Erythroblast (primary cell): ENCODE data around the gene TGFA.

Experiments used
- DNase-seq, 2 experiments: peaks; one replicate each; lab custom pipeline; 2025; lab: John Stamatoyannopoulos, UW
- GATA1 ChIP-seq: IDR thresholded peaks from 2 replicates; pipeline ENCODE4 v1.6.1; 2011; ENCODE audit warnings: low read depth, mild to moderate bottlenecking, control low read depth, low read length, moderate library complexity
- POLR2A ChIP-seq: IDR thresholded peaks from 2 replicates; pipeline ENCODE4 v1.6.1; 2011; ENCODE audit warnings: mild to moderate bottlenecking, low read length

TGFA gene

DNA sequence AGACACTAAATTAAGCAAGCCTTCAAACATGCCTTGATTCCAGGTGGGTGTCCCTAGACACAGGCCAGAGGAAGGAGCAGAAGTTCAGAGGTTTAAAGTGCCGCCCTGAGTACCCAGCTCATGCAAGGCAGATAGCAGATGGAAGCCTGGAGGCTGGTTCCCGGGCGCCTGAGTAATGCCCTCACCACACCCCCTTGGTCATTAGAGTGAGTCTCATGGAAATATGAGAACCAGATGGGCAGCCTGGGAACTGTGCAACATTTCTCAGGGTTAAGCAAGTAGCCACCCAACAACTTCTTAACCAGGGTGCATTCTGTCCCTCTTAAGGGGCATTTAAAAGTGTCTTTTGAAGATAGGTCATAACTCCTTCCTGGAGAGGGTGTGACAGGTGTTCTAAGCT, 44.1 kb downstream of the TGFA start:
- no peak for DNase-seq

DNA sequence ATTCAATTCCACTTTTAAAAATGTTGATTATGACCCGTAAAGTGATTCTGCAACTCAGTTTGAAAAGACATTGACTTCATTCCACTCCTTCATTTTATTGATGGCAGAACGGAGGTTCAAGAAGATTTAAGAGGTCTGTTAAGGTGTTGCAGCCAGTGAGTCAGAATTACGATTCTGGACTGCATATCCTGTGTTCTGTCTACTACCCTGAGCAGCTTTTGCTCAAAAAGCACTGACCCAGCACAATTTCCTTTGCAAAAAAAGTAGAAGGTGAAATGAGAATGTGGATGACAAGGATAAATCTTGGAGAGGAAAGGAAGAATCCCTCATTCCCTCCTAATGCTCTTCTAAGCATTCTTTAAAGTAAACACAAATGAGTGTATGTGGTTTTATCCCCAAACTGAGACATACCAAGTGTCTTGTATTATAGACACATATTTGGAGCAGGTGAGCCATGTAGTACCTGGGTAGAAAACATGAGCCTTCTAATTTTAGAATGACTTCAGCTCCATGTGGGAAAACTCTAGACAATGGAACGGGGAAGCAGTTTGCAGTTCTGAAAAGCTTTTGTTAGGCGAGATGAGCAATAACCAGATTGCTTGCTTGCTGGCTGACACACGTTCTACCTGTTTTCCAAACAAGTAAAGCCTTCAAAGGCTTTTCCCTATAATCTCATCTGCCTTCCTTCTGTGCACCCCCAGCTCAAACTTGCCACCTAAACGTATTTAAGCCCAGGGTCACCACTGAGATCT, 44.7 kb downstream of the TGFA start:
- no peak for TF ChIP-seq GATA1
- TF ChIP-seq POLR2A = no peak
- DNase-seq = no peak

More for the DNA sequence above, 44.1 kb downstream of the TGFA start:
- TF ChIP-seq POLR2A (no peak), GATA1 (no peak)

DNA sequence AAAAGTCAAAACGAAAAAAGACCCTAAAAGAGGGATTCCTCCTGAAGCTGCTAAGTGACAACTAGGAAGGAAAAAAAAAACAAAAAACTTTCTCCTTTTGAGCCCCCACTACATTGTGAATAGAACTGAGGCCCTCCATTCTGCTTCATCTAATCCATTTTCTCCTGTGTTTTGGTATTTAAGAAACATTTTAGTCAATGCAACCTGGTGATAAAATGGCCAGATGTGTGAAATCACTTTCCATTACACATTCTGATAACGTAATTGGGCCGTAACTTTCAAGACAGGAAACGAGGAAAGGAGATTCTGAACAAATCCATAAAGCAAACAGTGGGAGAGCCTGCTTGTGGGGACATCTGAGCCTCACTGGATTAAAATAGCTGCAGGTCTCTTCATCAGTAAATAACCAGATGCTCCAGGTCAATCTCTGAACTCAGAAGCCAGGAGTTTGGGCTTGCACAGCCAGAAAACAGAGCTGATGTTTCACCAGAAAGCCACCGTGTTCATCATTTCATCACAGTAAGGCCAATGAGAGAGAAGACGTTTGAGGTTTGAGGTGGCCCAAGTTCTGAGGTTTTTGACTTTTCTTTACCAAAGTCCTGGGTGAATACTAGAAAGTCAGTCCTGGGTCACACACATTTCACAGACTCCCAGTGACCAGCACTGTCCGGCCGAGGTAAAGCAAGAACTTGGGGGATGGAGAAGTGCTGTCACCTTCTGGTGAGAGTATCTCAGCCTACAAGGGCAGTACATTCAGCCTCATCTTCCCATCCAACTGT, 47.8 kb downstream of the TGFA start:
- TF ChIP-seq POLR2A (no peak), GATA1 (no peak)
- DNase-seq = no peak

GRCh38 chr2:70504750-70505149, 48.9 kb downstream of the TGFA start:
- no peak for DNase-seq
- TF ChIP-seq GATA1 (no peak), POLR2A (no peak)

DNA sequence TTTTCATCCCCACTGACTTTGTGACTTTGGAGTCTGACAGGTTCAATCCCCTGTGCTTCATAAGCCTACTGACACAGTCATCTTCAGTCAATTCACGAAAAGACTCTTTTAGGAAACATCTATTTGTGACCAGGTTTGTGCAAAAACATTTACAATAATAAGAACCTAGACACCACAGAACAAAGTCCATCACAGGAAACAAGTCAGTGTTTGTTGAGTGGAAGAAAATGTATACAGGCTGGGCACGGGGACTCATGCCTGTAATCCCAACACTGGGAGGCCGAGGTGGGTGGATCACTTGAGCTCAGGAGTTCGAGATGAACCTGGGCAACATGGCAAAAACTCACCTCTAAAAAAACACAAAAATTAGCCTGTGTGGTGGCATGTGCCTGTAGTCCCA, 49.7 kb downstream of the TGFA start:
- TF ChIP-seq GATA1 (no peak), POLR2A (no peak)
- DNase-seq = no peak

DNA sequence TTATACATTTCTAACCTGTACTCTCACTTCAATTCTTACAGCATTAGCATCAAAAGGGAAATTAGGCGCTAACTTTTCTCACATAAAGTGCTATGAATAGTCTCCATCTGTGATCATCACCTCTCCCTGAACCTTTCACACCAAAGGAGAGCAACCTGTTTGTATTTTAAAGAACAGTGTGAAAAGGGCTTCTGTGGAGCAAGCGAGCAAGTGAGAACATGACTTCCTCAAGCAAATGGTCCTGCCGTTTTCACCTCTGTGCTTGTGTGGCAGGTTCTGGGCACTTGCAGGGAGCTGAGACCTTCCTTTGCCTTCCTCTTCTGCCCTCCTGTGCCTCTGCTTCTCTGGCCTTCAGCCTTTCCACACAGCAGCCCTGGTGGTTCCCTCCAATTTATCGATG, 51.9 kb downstream of the TGFA start:
- no peak for TF ChIP-seq POLR2A
- no peak for TF ChIP-seq GATA1
- no peak for DNase-seq

DNA sequence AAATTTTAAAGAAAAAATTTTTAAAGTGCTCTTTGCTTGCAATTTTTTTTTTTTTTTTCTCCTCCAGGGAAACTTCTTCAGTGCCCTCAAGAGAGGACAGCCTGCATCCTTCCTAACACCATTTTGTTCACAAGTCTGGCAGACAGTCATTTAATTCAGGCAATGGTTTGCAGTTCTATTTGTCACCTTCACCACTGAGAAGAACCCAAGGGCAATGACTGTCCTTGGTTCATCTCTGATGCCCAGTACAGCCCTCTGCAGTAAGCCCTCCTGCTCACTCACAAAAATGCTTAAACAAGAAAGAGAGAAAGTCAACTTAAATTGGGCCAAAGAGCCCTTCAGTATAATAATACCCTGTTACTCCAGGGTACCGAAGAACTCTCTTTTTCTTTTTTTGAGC, 52.4 kb downstream of the TGFA start:
- no peak for TF ChIP-seq POLR2A
- no peak for TF ChIP-seq GATA1
- DNase-seq = no peak

DNA sequence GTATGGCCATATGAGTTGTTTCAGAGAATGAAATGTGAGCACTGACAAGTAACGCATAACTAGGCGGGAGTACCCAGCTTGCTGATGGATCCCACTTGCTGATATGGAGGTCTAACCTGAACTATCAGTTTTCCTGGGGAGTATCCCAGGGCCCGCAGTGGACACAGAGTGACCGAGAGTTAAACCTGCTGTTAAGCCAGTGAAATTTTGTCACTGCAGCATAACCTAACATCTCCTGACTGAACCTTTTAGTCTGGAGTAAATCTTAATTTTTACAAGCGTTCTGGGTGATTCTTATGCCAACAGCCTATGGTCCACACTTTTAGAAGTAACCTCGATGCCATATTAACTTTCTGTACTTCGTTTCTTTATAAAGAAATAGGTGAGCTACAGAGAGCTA, 54.4 kb downstream of the TGFA start:
- no peak for TF ChIP-seq GATA1
- no peak for TF ChIP-seq POLR2A

GRCh38 chr2:70498528-70498927, 55.1 kb downstream of the TGFA start:
- TF ChIP-seq POLR2A = no peak
- TF ChIP-seq GATA1 = no peak

More for the DNA sequence above, 54.4 kb downstream of the TGFA start:
- DNase-seq = no peak

GRCh38 chr2:70498054-70498453, 55.6 kb downstream of the TGFA start:
- DNase-seq = no peak
- TF ChIP-seq POLR2A (no peak), GATA1 (no peak)

More at GRCh38 chr2:70498528-70498927, 55.1 kb downstream of the TGFA start:
- no peak for DNase-seq

DNA sequence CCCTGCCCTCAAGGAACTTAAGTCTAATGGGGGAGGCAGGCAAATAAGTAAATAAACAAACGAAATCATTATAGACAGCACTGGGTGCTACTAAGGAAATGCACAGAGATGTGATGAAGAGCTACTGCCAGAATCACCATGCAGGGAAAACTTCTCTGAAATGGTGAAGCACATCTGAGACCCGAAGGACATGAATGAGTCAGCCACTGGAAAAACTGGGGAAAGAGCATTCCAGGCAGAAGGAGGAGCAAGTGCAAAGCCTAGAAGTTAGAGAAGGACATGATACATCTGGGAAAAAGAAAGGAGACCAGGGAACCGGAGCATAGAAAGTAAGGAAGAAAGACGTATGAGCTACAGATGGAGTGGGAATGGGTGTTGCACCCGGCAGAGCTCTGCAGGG, 56.8 kb downstream of the TGFA start:
- no peak for TF ChIP-seq POLR2A
- no peak for TF ChIP-seq GATA1
- DNase-seq = no peak

DNA sequence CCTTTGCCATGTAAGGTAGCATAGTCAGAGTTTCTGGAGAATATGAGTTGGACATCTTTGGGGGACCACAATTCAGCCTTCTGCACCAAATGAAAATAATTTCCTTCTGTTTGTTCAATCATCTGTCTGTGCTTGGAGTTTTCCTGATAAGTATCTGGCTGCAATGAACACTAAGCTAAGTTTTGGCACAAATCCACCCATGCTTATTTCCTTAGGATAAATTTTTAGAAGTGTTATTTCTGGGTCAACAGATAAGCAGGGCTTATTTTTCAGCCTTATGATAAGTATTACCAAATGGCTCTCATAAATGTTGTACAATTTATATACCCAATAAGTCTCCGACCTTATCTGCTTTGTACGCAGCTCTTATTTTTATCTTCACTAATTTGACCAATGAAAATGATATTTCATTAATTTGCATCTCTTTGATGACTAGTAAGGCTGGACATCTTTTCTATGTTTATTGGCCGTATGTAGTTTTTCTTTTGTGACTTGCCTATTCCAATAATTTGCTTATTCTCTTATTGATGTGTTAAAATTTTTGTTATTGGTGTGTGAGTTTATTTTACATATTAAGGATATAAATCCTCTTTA, 59.2 kb downstream of the TGFA start:
- no peak for DNase-seq
- no peak for TF ChIP-seq GATA1
- no peak for TF ChIP-seq POLR2A

- TF ChIP-seq POLR2A (no peak), GATA1 (no peak)
- DNase-seq = no peak
Observed at GRCh38 chr2:70490381-70490780, 63.2 kb downstream of the TGFA start.

GRCh38 chr2:70489165-70489564, 64.5 kb downstream of the TGFA start:
- TF ChIP-seq POLR2A (no peak), GATA1 (no peak)
- DNase-seq = no peak
